CD4-positive, alpha-beta T cell treated with Interleukin-4 for 4 hours (primary cell): ENCODE measurements around the gene MOB3A.

Source experiments
- DNase-seq: peaks from one replicate; pipeline ENCODE4 v3.0.0-alpha.2; 2020

MOB3A gene

DNA sequence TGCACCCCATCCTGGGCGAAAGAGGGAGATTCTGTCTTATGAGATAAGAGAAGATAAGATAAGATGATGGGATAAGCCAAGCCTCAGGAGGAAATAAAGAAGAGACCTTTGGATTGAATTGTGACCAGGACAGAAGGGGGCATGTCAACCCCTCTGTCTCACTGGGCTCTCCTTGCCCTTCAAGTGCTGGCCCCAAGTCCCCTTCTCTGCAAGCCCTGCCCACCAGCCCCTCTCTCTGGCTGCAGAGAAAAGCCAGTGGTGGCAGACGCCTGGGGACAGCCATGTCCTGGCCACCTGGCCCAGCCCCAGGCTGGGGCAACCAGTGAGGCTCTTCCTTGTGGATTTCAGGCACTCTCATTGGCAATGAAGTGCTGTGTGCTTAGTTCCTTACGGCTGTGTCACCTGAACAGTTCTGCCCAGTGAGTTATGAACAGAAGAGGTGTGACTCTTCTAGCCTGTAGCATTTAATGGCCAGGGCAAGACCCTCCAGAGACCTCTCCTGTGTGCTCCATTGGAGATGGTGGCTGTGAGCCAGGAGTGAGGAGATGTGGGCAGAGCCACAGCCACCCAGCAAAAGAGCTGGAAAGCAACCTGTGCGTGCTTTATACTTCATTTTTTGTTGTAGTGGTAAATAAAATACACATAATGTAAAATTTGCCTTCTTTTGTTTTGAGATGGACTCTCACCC lies 74.5 kb downstream of the MOB3A start:
- no peak for DNase-seq
